Stomach (tissue), 4 donors: Measurements from ENCODE around the gene BRD3OS.

Experiments
- EP300 ChIP-seq: sonication (generic); formaldehyde crosslinking; IDR thresholded peaks from one replicate; pipeline ENCODE4 v1.6.1; 2017; ENCODE audit warnings: antibody characterized with exemption
- POLR2A ChIP-seq, 4 donors: fragments of 450-650 bp; IDR thresholded peaks; one replicate each; pipeline ENCODE4 v1.6.1; 2016; ENCODE audit warnings: antibody characterized with exemption in 4 of 4, control low read depth in 2 of 4, mild to moderate bottlenecking in 1 of 4, moderate library complexity in 1 of 4
- TF ChIP-seq, protein P1 (sequence below), 7 experiments: fragments of 450-650 bp in 4 of 7; fragments of 200-600 bp in 3 of 7; sonication (generic) in 3 of 7; IDR thresholded peaks; one replicate each; pipeline ENCODE4 v1.5.1; 2016 to 2019; ENCODE audit warnings: antibody characterized with exemption in 7 of 7, control low read depth in 2 of 7, mild to moderate bottlenecking in 1 of 7

DNA sequence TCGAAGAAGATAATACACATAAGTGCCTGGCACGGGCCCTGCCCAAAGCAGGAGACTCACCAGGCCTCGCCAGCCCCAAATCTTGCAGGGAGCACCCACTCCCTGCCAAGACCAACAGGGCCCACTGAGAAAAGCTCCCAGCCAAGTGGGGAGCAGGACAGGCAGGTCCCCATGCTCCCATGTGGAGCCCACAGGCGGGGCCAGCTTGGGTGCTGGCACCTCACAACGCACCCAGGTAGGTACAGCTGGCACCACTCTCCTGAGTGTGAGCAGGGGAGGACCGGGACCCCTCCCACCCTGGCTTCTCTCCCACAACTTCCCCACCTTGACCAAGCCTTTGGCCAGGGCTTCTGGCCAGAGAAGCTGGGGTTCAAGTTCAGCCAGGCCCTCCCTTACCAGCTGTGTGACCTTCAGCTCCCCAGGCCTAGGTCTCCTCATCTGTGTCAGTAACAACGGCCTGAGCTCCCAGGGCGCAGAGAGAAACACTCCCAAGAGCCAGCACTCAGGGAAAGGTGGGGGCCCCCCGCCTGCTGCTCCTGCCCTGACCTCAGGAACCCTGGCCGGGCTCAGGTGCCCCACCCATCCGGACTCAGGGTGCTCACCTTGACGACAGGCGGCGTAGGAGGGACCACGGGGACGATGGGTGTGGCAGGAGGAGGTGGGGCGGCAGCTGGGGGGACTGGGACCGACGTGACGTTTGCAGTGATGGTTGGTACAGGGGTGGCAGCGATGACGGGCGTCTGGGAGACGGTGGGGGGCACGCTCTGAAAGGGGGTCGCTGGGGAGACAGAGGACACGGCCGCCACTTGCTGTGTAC, 24.7 kb downstream of the BRD3OS start:
- TF ChIP-seq EP300 (no peak), POLR2A (IDR thresholded peaks at IDR 0.05) (no peak)
- TF ChIP-seq, protein P1, sequence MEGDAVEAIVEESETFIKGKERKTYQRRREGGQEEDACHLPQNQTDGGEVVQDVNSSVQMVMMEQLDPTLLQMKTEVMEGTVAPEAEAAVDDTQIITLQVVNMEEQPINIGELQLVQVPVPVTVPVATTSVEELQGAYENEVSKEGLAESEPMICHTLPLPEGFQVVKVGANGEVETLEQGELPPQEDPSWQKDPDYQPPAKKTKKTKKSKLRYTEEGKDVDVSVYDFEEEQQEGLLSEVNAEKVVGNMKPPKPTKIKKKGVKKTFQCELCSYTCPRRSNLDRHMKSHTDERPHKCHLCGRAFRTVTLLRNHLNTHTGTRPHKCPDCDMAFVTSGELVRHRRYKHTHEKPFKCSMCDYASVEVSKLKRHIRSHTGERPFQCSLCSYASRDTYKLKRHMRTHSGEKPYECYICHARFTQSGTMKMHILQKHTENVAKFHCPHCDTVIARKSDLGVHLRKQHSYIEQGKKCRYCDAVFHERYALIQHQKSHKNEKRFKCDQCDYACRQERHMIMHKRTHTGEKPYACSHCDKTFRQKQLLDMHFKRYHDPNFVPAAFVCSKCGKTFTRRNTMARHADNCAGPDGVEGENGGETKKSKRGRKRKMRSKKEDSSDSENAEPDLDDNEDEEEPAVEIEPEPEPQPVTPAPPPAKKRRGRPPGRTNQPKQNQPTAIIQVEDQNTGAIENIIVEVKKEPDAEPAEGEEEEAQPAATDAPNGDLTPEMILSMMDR (IDR thresholded peaks at IDR 0.05), result no peak
